A549 (cell line): ENCODE results near the gene IL4R. TPM values are rescaled to one million over a fixed set of nuclear protein-coding genes. Genes with fewer than 3 reads are reported as not detected.
A peak's percentile ranks its signal among the peaks of the same experiment; 100 is the strongest.

ENCODE experiments used
- ATAC-seq, 2 experiments: fragments of 200-7000 bp in 1 of 2; fragments of >200 bp in 1 of 2; cut with Nextera tagmentation in 1 of 2; cut with Tn5 transposase in 1 of 2; 3 replicates each; pipeline versions ENCODE4 v1.8.0 to v1.9.1; 2018 to 2020; ENCODE audit warnings: mild to moderate bottlenecking in 1 of 2, moderate library complexity in 1 of 2
- CTCF ChIA-PET: fragments of 300-600 bp; sonication (Branson Sonifier 250); formaldehyde crosslinking; extraction: SDS; loops from one replicate; lab custom pipeline; 2021; ENCODE audit warnings: antibody characterized with exemption, inconsistent platforms; lab: Yijun Ruan, JAX
- POLR2A ChIA-PET: fragments of 350-600 bp; formaldehyde crosslinking; extraction: SDS; loops from one replicate; lab custom pipeline; 2021; ENCODE audit warnings: antibody characterized with exemption, inconsistent platforms; lab: Yijun Ruan, JAX
- DNase-seq, 2 experiments: peaks; one replicate each; pipeline versions ENCODE4 v3.0.0 to v3.0.0-alpha.2; 2011 to 2016; ENCODE audit warnings: low read depth in 1 of 2, low spot score in 1 of 2
- FAIRE-seq: peaks from 2 replicates; lab custom pipeline; 2011; peaks lifted over from hg19 to GRCh38; lab: Jason Lieb, UNC
- H3K27ac ChIP-seq, 2 experiments: fragments of >200 bp; sonication (Bioruptor Twin); formaldehyde crosslinking; 3 replicates each; pipeline ENCODE4 v1.5.1; 2016 to 2017
- H3K4me1 ChIP-seq: fragments of >200 bp; sonication (Bioruptor Twin); formaldehyde crosslinking; 3 replicates; pipeline ENCODE4 v1.6.1; 2016
- H3K4me2 ChIP-seq: fragments of >200 bp; sonication (Bioruptor Twin); formaldehyde crosslinking; 3 replicates; pipeline ENCODE4 v1.6.1; 2016
- H3K4me3 ChIP-seq: fragments of >200 bp; sonication (Bioruptor Twin); formaldehyde crosslinking; 3 replicates; pipeline ENCODE4 v1.5.1; 2016
- H3K9me3 ChIP-seq: fragments of >200 bp; sonication (Bioruptor Twin); formaldehyde crosslinking; 3 replicates; pipeline ENCODE4 v1.6.1; 2016
- CEBPB ChIP-seq, 2 experiments: fragments of >200 bp in 1 of 2; sonication (Bioruptor Twin) in 1 of 2; formaldehyde crosslinking in 1 of 2; IDR thresholded peaks; 2 replicates each; pipeline ENCODE4 v1.6.1; 2012 to 2016
- EP300 ChIP-seq, 2 experiments: fragments of >200 bp; sonication (Bioruptor Twin); formaldehyde crosslinking; IDR thresholded peaks; 2 replicates in 1 of 2; 3 replicates in 1 of 2; pipeline ENCODE4 v1.6.1; 2016 to 2017
- ESRRA ChIP-seq: fragments of 150-350 bp; IDR thresholded peaks from 2 replicates; pipeline ENCODE4 v1.6.1; 2014; ENCODE audit warnings: mild to moderate bottlenecking, low read length, borderline replicate concordance
- FOSL2 ChIP-seq, 2 experiments: fragments of 450-650 bp in 1 of 2; fragments of >200 bp in 1 of 2; sonication (Bioruptor Twin) in 1 of 2; formaldehyde crosslinking; IDR thresholded peaks; 2 replicates each; pipeline versions ENCODE4 v1.5.0 to v1.6.1; 2016 to 2020; ENCODE audit warnings: mild to moderate bottlenecking in 1 of 2, moderate library complexity in 1 of 2
- FOXS1 ChIP-seq: fragments of 250-450 bp; sonication (Bioruptor Pico); IDR thresholded peaks from 2 replicates; pipeline ENCODE4 v1.5.0; 2020; ENCODE audit warnings: mild to moderate bottlenecking, moderate library complexity
- GATA3 ChIP-seq: IDR thresholded peaks from 2 replicates; pipeline ENCODE4 v1.6.1; 2012; ENCODE audit warnings: borderline replicate concordance
- HDAC2 ChIP-seq: fragments of 200-600 bp; sonication (generic); IDR thresholded peaks from 2 replicates; pipeline ENCODE4 v1.6.1; 2016
- HEYL ChIP-seq: fragments of 250-450 bp; sonication (Bioruptor Pico); IDR thresholded peaks from 2 replicates; pipeline ENCODE4 v1.8.0; 2021; ENCODE audit warnings: mild to moderate bottlenecking, moderate library complexity
- HOXB13 ChIP-seq: fragments of 250-450 bp; sonication (Bioruptor Pico); IDR thresholded peaks from 2 replicates; pipeline ENCODE4 v1.5.0; 2020; ENCODE audit warnings: low read depth, mild to moderate bottlenecking, moderate library complexity
- JUN ChIP-seq, 2 experiments: fragments of >200 bp; sonication (Bioruptor Twin); formaldehyde crosslinking; IDR thresholded peaks; 2 replicates in 1 of 2; 3 replicates in 1 of 2; pipeline ENCODE4 v1.6.1; 2016 to 2017
- JUNB ChIP-seq: fragments of >200 bp; sonication (Bioruptor Twin); formaldehyde crosslinking; IDR thresholded peaks from 2 replicates; pipeline ENCODE4 v1.6.1; 2016
- NFE2L2 ChIP-seq: fragments of 150-350 bp; conservative IDR thresholded peaks from 2 replicates; pipeline ENCODE4 v1.6.1; 2014; ENCODE audit warnings: low read length
- PHF8 ChIP-seq: fragments of 200-600 bp; sonication (generic); IDR thresholded peaks from 2 replicates; pipeline ENCODE4 v1.6.1; 2016; ENCODE audit warnings: low read depth, mild to moderate bottlenecking, antibody characterized with exemption, moderate library complexity, borderline replicate concordance
- POLR2AphosphoS2 ChIP-seq: conservative IDR thresholded peaks from 2 replicates; pipeline ENCODE4 v1.6.1; 2012; ENCODE audit warnings: low read length, improper control_type of control experiment, inconsistent platforms
- RAD21 ChIP-seq, 2 experiments: fragments of >200 bp in 1 of 2; sonication (Bioruptor Twin) in 1 of 2; formaldehyde crosslinking in 1 of 2; IDR thresholded peaks in 1 of 2; conservative IDR thresholded peaks in 1 of 2; 2 replicates in 1 of 2; 3 replicates in 1 of 2; pipeline ENCODE4 v1.6.1; 2012 to 2018; ENCODE audit warnings: inconsistent platforms in 1 of 2
- RCOR1 ChIP-seq: fragments of 150-350 bp; IDR thresholded peaks from 2 replicates; pipeline ENCODE4 v1.6.1; 2014; ENCODE audit warnings: antibody characterized with exemption, low read length, low read depth
- REST ChIP-seq: fragments of 200-600 bp; sonication (generic); IDR thresholded peaks from 2 replicates; pipeline ENCODE4 v1.6.1; 2016; ENCODE audit warnings: antibody characterized with exemption, mild to moderate bottlenecking, moderate library complexity
- SMC3 ChIP-seq: fragments of >200 bp; sonication (Bioruptor Twin); formaldehyde crosslinking; IDR thresholded peaks from 3 replicates; pipeline ENCODE4 v1.6.1; 2018; ENCODE audit warnings: inconsistent platforms
- SREBF2 ChIP-seq: fragments of 450-650 bp; IDR thresholded peaks from 2 replicates; pipeline ENCODE4 v1.6.1; 2014; ENCODE audit warnings: mild to moderate bottlenecking, moderate library complexity
- TFCP2L1 ChIP-seq: fragments of 250-450 bp; sonication (Bioruptor Pico); IDR thresholded peaks from 2 replicates; pipeline ENCODE4 v1.5.0; 2021; ENCODE audit warnings: mild to moderate bottlenecking
- TP53 ChIP-seq: fragments of 250-450 bp; sonication (Bioruptor Pico); IDR thresholded peaks from 2 replicates; pipeline ENCODE4 v1.5.0; 2021; ENCODE audit warnings: mild to moderate bottlenecking, moderate library complexity
- ZNF302 ChIP-seq: fragments of 250-450 bp; sonication (Bioruptor Pico); IDR thresholded peaks from 2 replicates; pipeline ENCODE4 v1.9.0; 2021; ENCODE audit warnings: inconsistent platforms, mild to moderate bottlenecking, moderate library complexity
- WGBS: methylation state at CpG from one replicate; pipeline ENCODE4 v1.1.6; 2017; ENCODE audit errors: missing lambda C conversion rate; 5-methylcytosine and 5-hydroxymethylcytosine counted together
- polyA plus RNA-seq, 4 experiments: library from polyadenylated mRNA; depleted of rRNA in 3 of 4; stranded (reverse); fragments of >200 nt; fragmentation: RNase III in 1 of 4; extraction: RNeasy Plus Mini Kit Qiagen cat#74134 plus additional on column Dnase treatment in 1 of 4; gene quantifications; 2 replicates in 3 of 4; 3 replicates in 1 of 4; pipeline ENCODE4 v1.2.3, GENCODE V29; 2011 to 2017
- TF ChIP-seq, protein P1 (sequence below): fragments of 250-450 bp; sonication (Bioruptor Pico); IDR thresholded peaks from 2 replicates; pipeline ENCODE4 v1.5.0; 2020; ENCODE audit warnings: low read depth, mild to moderate bottlenecking, moderate library complexity
- TF ChIP-seq, protein P2 (sequence below): IDR thresholded peaks from 2 replicates; pipeline ENCODE4 v1.6.1; 2012

Gene IL4R
- polyA plus RNA-seq, 2 of the 4 experiments (the other 2 are of a cell fraction): 14.4 to 19.3 TPM

GRCh38 chr16:27364493-27365141 lies 50.8 kb downstream of the IL4R start (continued):
- TF ChIP-seq REST: no peak
- no peak for TF ChIP-seq HOXB13
- TF ChIP-seq HDAC2: no peak
- TF ChIP-seq RCOR1: no peak

GRCh38 chr16:27365142-27366089 lies 51.6 kb downstream of the IL4R start:
- CTCF ChIA-PET: interaction anchor here (0.8 to 7.5 kb wide), 10 partner anchors 10 to 211 kb away, joined by 3 to 291 read pairs (median 6); no protein-coding TSS in a partner anchor
- H3K4me1 ChIP-seq: peaks cover 40% of the 10 kb centered on the region
- peak; percentile 40; the same call in 1 of the 2 replicates for TF ChIP-seq FOSL2 (IDR thresholded peaks at IDR 0.05)
- peak; percentile 55 for TF ChIP-seq FOSL2 (CRISPR knock-in tag; IDR thresholded peaks at IDR 0.05)
- TF ChIP-seq NFE2L2: no peak
- no peak for TF ChIP-seq ZNF302 (CRISPR knock-in tag)
- TF ChIP-seq FOXS1 (CRISPR knock-in tag): 0 out of 2 replicates have a peak, but pooled peaks have one; percentile 40
- no peak for TF ChIP-seq HOXB13
- TF ChIP-seq RAD21 (conservative IDR thresholded peaks at IDR 0.05 in 1 of 2, IDR thresholded peaks at IDR 0.05 in 1 of 2): no peak
- peak; percentile 53 for TF ChIP-seq JUNB
- TF ChIP-seq, protein P1, sequence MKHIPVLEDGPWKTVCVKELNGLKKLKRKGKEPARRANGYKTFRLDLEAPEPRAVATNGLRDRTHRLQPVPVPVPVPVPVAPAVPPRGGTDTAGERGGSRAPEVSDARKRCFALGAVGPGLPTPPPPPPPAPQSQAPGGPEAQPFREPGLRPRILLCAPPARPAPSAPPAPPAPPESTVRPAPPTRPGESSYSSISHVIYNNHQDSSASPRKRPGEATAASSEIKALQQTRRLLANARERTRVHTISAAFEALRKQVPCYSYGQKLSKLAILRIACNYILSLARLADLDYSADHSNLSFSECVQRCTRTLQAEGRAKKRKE (CRISPR knock-in tag): 0 out of 2 replicates have a peak, but pooled peaks have one; percentile 58
- TF ChIP-seq CEBPB (IDR thresholded peaks at IDR 0.05): peak in 1 of 2 experiments; percentile 29; a peak in 1 of 4 replicates
- TF ChIP-seq PHF8: no peak
- no peak for TF ChIP-seq SMC3
- no peak for TF ChIP-seq TFCP2L1 (CRISPR knock-in tag)
- TF ChIP-seq JUN (IDR thresholded peaks at IDR 0.05): peak in 1 of 2 experiments; percentile 18; a peak in 1 of 5 replicates
- TF ChIP-seq TP53 (CRISPR knock-in tag): no peak
- TF ChIP-seq GATA3: peak; percentile 57; the same call in 1 of the 2 replicates
- no peak for TF ChIP-seq SREBF2
- TF ChIP-seq POLR2AphosphoS2: no peak
- TF ChIP-seq EP300 (IDR thresholded peaks at IDR 0.05): no peak
- no peak for TF ChIP-seq HEYL (CRISPR knock-in tag)
- TF ChIP-seq ESRRA: 0 out of 2 replicates have a peak, but pooled peaks have one; percentile 64
- TF ChIP-seq, protein P2, sequence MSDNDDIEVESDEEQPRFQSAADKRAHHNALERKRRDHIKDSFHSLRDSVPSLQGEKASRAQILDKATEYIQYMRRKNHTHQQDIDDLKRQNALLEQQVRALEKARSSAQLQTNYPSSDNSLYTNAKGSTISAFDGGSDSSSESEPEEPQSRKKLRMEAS: peak; percentile 46; the same call in 1 of the 2 replicates
- POLR2A ChIA-PET: interaction anchor here (0.7 to 1.4 kb wide), 2 partner anchors 97 to 162 kb away, joined by 3 to 4 read pairs; partner anchors contain the start of gene KDM8
- 0 out of 3 replicates have a peak, but pooled peaks cover 3% of the 10 kb centered on the region for H3K9me3 ChIP-seq
- WGBS: 26% methylated on average over 7 of the region's 7 CpGs
- H3K4me2 ChIP-seq: peak overlapping the region; percentile 69
- peak overlapping the region; percentile 68 to 83 for H3K27ac ChIP-seq
- no peak overlapping the region for H3K4me3 ChIP-seq
- FAIRE-seq: no peak
- DNase-seq: peak in 1 of 2 experiments; percentile 78
- ATAC-seq: peak; percentile 12 to 54; a peak in 3 of 6 replicates
